GM12873 (cell line): ENCODE measurements around the gene PSME2.

Source experiments
- CTCF ChIP-seq: IDR thresholded peaks from 2 replicates; pipeline ENCODE4 v1.5.1; 2012; ENCODE audit warnings: low read depth, mild to moderate bottlenecking, moderate library complexity, low read length, control low read depth; ENCODE audit not compliant: insufficient read depth; ENCODE audit errors: missing control alignments

PSME2 gene

DNA sequence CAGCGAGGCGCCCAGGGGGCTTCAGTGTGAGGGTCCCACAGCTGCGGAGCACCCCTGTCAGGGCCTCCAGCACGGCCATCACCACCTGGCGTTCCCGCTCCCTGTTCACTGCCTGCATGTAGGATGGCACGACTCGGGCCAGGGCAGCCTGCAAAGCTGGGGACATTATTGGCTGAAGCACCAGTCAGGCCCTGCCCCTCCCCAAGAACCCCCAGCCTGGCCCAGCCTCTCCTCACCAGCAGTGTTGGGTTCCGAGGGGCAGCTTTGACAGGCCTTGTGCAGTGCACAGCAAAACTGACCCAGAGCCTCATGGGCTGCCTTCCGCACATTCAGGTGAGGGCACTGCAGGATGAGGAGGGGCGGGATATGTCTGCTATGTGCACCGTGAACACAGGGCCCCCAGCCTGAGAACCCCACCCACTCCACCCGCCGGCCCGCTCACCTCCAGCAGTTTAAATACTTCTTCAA is 36.6 kb upstream of the PSME2 start:
- no peak for TF ChIP-seq CTCF

DNA sequence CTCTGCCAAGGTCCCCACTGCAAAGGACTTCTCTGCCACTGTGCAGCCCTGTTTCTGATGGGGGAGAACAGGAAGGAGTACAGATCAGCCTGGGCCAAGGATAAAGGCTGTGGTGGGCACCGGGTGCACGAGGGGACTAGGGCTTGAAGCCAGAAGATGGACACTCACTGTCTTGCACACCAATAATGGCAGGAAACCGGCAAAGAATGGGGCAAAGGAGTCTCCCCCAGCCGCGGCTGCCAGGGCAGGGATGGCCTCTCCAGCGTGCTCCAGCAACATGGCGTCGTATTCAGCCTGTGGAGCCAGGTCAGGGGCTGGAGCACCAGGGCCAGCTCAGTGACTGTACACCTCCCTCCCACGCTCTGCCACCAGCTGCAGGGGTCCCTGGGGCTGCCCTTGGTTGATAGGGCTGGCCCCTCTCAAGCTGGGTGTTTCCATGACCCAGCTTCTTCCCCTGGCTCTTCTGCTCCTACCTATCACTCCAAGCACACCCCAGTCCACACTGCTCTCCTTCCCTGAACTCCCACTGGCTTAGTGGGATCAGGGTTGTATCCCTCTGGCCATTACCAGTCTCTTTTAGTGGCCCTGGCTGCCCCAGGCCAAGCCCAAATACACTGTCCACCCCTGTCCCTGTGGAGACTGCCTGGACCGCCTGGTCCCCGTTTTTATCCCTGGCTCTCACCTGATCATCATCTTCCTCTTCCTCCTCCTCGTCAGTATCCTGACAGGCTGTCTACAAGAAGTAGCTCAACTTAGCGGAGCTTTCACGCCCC is 35.9 kb upstream of the PSME2 start:
- no peak for TF ChIP-seq CTCF

- no peak for TF ChIP-seq CTCF
Observed at GRCh38 chr14:24181371-24182077, 35.1 kb upstream of the PSME2 start.

DNA sequence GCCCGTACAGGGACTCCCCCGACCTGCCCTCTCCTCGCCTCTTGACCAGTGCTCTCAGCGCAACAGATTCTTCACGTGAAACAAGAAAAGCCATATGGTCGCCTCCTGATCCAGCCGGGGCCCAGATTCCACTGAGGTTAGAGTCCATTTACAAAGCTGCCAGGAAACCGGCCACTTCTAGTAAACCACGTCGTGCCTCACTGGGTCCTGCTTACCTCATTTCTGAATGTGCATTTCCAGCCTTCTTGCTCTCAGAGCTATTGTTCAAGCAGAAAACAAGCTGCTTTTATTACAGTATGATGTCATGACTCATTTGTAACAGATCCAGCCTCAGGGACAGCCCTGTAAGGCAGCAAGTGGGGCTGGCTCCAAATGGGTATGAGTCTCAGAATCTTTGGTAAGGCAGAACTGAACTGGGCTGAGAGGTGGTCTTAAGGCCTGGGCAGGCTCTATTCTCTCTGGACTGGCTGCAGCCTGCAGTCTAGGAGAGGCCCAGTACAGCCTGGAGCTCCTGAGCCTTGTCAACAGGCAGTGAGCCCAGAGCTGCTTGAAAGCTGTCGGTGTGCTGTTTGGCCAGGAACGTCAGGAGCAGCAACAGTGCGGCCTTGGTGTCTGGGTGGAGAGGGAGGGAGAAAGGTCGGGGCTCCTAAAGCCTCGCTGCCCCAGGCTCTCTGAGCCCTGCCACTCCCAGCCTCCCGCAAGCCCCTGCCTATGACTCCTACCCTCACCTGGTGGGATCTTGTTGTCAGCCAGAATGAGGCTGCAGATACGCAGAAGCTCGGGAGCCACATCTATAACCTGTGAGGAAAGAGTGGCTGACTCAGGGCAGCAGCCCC is 33.8 kb upstream of the PSME2 start:
- TF ChIP-seq CTCF, result no peak

DNA sequence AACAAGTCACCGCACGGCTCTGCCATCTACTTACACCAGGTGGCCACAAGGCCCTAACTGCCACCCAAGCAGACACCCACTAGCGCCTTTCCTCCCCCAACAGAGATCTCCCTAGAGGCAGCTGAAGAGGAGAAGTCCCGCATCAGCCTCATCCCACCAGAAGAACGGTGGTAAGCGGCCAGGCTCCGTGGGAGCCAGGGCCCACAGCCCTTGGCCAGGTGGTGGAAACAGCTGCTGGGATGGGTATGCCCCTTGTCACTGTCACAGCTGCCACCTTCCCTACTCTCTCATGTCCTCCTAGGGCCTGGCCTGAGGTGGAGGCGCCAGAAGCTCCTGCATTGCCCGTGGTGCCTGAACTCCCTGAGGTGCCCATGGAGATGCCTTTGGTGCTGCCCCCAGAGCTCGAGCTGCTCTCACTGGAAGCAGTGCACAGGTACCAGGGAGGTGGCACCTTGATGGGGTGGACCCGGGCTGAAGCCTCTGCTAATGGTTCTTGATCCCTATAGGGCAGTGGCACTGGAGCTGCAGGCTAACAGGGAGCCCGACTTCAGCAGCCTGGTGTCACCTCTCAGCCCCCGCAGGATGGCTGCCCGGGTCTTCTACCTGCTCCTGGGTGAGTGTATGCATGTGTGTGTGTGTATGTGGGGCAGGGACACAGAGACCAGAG is 33.0 kb upstream of the PSME2 start:
- TF ChIP-seq CTCF, result no peak

- no peak for TF ChIP-seq CTCF
Observed at GRCh38 chr14:24178399-24179178, 32.2 kb upstream of the PSME2 start.
